Measurements from ENCODE around the gene RNF144B.

- TF ChIP-seq, protein P1, sequence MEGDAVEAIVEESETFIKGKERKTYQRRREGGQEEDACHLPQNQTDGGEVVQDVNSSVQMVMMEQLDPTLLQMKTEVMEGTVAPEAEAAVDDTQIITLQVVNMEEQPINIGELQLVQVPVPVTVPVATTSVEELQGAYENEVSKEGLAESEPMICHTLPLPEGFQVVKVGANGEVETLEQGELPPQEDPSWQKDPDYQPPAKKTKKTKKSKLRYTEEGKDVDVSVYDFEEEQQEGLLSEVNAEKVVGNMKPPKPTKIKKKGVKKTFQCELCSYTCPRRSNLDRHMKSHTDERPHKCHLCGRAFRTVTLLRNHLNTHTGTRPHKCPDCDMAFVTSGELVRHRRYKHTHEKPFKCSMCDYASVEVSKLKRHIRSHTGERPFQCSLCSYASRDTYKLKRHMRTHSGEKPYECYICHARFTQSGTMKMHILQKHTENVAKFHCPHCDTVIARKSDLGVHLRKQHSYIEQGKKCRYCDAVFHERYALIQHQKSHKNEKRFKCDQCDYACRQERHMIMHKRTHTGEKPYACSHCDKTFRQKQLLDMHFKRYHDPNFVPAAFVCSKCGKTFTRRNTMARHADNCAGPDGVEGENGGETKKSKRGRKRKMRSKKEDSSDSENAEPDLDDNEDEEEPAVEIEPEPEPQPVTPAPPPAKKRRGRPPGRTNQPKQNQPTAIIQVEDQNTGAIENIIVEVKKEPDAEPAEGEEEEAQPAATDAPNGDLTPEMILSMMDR (conservative IDR thresholded peaks at IDR 0.05), result no peak
- no peak for TF ChIP-seq EZH2 (IDR thresholded peaks at IDR 0.05; ENCODE audit: low read depth)
Measured at GRCh38 chr6:18368277-18369105, 18.7 kb upstream of the RNF144B start.

Measured in PC-9 (cell line).